ENCODE measurements around the gene GLT8D2.

Gene GLT8D2

GRCh38 chr12:103955811-103956508 lies 94.0 kb downstream of the GLT8D2 start:
- DNase-seq (ENCODE audit: low read depth in 3 of 3, low spot score in 1 of 3), result no peak

- DNase-seq (ENCODE audit: low read depth in 3 of 3, low spot score in 1 of 3), result no peak
Observed at GRCh38 chr12:103952497-103952896, 97.5 kb downstream of the GLT8D2 start.

- DNase-seq (ENCODE audit: low read depth in 3 of 3, low spot score in 1 of 3), result no peak
Observed at GRCh38 chr12:103948746-103949406, 101.1 kb downstream of the GLT8D2 start.

- DNase-seq (ENCODE audit: low read depth in 3 of 3, low spot score in 1 of 3), result no peak
Observed at GRCh38 chr12:103947871-103948555, 102.0 kb downstream of the GLT8D2 start.

- DNase-seq (ENCODE audit: low read depth in 3 of 3, low spot score in 1 of 3), result no peak
Observed at GRCh38 chr12:103944964-103945363, 105.0 kb downstream of the GLT8D2 start.
